HFFc6 (cell line): Measurements from ENCODE around the gene SALL2. TPM values are rescaled to one million over a fixed set of nuclear protein-coding genes. Genes with fewer than 3 reads are reported as not detected.
A peak's percentile ranks its signal among the peaks of the same experiment; 100 is the strongest.
"Not testable (repeated sequence)": the region's sequence is repeated elsewhere in the genome, so short reads cannot be mapped to it uniquely, and the experiment has no call there.

Experiments used
- DNase-seq: peaks from one replicate; pipeline ENCODE4 v3.0.0-alpha.2; 2018
- H3K27ac Mint-ChIP-seq: 2 replicates; pipeline ENCODE4 v1.8.0; 2020; ENCODE audit warnings: mild to moderate bottlenecking, mixed read lengths
- H3K27me3 Mint-ChIP-seq: 2 replicates; pipeline ENCODE4 v1.8.0; 2021; ENCODE audit warnings: mild to moderate bottlenecking, moderate library complexity, mixed read lengths; ENCODE audit not compliant: insufficient read depth
- H3K36me3 Mint-ChIP-seq: 2 replicates; pipeline ENCODE4 v1.8.0; 2021; ENCODE audit warnings: low read depth, mixed read lengths
- H3K4me1 Mint-ChIP-seq: 2 replicates; pipeline ENCODE4 v1.8.0; 2020; ENCODE audit warnings: low read depth, mixed read lengths
- H3K4me3 Mint-ChIP-seq: 2 replicates; pipeline ENCODE4 v1.8.0; 2020; ENCODE audit warnings: mild to moderate bottlenecking, moderate library complexity, mixed read lengths
- H3K9me3 Mint-ChIP-seq: 2 replicates; pipeline ENCODE4 v1.8.0; 2020; ENCODE audit warnings: mild to moderate bottlenecking, mixed read lengths
- CTCF ChIP-seq: fragments of 200-600 bp; sonication (generic); IDR thresholded peaks from 2 replicates; pipeline ENCODE4 v1.5.0; 2021; ENCODE audit warnings: antibody characterized with exemption, mild to moderate bottlenecking
- total RNA-seq, 6 experiments: library from RNA; stranded (reverse); fragmentation: NEBNext Ultra II Directional; extraction: Animal tissue kit (Norgen Biotek cat#: 25700); gene quantifications; 2 replicates in 1 of 6; 3 replicates in 5 of 6; pipeline ENCODE4 v1.2.3, GENCODE V29; 2021

The SALL2 gene
- total RNA-seq, 6 experiments from 2014 or later, result 0.51 to 2.0 (median 0.99) TPM

GRCh38 chr14:21556378-21557083, 30.4 kb upstream of the SALL2 start:
- Mint-ChIP-seq H3K4me3 (no peak overlapping the region), H3K4me1 (peaks cover 10% of the 10 kb centered on the region), H3K27ac (peak overlapping the region; percentile 25; the same call in 1 of the 2 replicates), H3K27me3 (no peaks in the 10 kb centered on the region; the same call in 1 of the 2 replicates), H3K36me3 (no peaks in the 10 kb centered on the region), H3K9me3 (no peaks in the 10 kb centered on the region)
- TF ChIP-seq CTCF, result no peak
- no peak for DNase-seq

- no peak for DNase-seq
- TF ChIP-seq CTCF, result no peak
- peaks cover 10% of the 10 kb centered on the region for H3K4me1 Mint-ChIP-seq
- H3K9me3 Mint-ChIP-seq, result no peaks in the 10 kb centered on the region
- H3K36me3 Mint-ChIP-seq, result no peaks in the 10 kb centered on the region
- H3K27ac Mint-ChIP-seq, result no peak overlapping the region
- no peaks in the 10 kb centered on the region; the same call in none of the 2 replicates for H3K27me3 Mint-ChIP-seq
- no peak overlapping the region for H3K4me3 Mint-ChIP-seq
Measured at GRCh38 chr14:21553266-21553665, 27.1 kb upstream of the SALL2 start.

GRCh38 chr14:21544588-21544987, 18.4 kb upstream of the SALL2 start:
- H3K4me1 Mint-ChIP-seq, H3K4me3 Mint-ChIP-seq, H3K27ac Mint-ChIP-seq, H3K36me3 Mint-ChIP-seq, DNase-seq, H3K9me3 Mint-ChIP-seq: not testable (repeated sequence)
- H3K27me3 Mint-ChIP-seq, result peaks cover 13% of the 10 kb centered on the region

- no peaks in the 10 kb centered on the region for H3K36me3 Mint-ChIP-seq
- no peaks in the 10 kb centered on the region for H3K9me3 Mint-ChIP-seq
- peaks cover 15% of the 10 kb centered on the region for H3K27me3 Mint-ChIP-seq
- 0 out of 2 replicates have a peak, but pooled peaks cover 5% of the 10 kb centered on the region for H3K4me1 Mint-ChIP-seq
- H3K4me3 Mint-ChIP-seq, result no peak overlapping the region
- no peak overlapping the region for H3K27ac Mint-ChIP-seq
- no peak for TF ChIP-seq CTCF
- no peak for DNase-seq
Measured at GRCh38 chr14:21543963-21544362, 17.8 kb upstream of the SALL2 start.

GRCh38 chr14:21543521-21543960, 17.4 kb upstream of the SALL2 start:
- H3K36me3 Mint-ChIP-seq, result no peaks in the 10 kb centered on the region
- no peak overlapping the region for H3K4me3 Mint-ChIP-seq
- no peaks in the 10 kb centered on the region for H3K9me3 Mint-ChIP-seq
- H3K27ac Mint-ChIP-seq, result no peak overlapping the region
- H3K27me3 Mint-ChIP-seq, result peaks cover 15% of the 10 kb centered on the region; the same call in 1 of the 2 replicates
- DNase-seq, result no peak
- no peak for TF ChIP-seq CTCF
- 0 out of 2 replicates have a peak, but pooled peaks cover 5% of the 10 kb centered on the region for H3K4me1 Mint-ChIP-seq

GRCh38 chr14:21541413-21542074, 15.4 kb upstream of the SALL2 start:
- Mint-ChIP-seq H3K27ac (no peak overlapping the region), H3K4me1 (peaks cover 12% of the 10 kb centered on the region; the same call in 1 of the 2 replicates), H3K36me3 (no peaks in the 10 kb centered on the region), H3K4me3 (no peak overlapping the region), H3K27me3 (peaks cover 20% of the 10 kb centered on the region), H3K9me3 (no peaks in the 10 kb centered on the region)
- no peak for DNase-seq
- no peak for TF ChIP-seq CTCF
